ENCODE data around the gene PIGL.

Gene PIGL

GRCh38 chr17:16352667-16353316 lies 135.8 kb downstream of the PIGL start:
- DNase-seq (ENCODE audit: low read depth, low spot score) = no peak

- DNase-seq (ENCODE audit: low read depth, low spot score) = peak; percentile 88
Observed at GRCh38 chr17:16353317-16354174, 136.5 kb downstream of the PIGL start, which contains the start of gene CENPV. CENPV (minus strand) TSS chr17:16353469; CDS start chr17:16353436, 33 bp downstream.

- DNase-seq (ENCODE audit: low read depth, low spot score) = no peak
Observed at GRCh38 chr17:16354585-16354984, 137.6 kb downstream of the PIGL start.

- DNase-seq (ENCODE audit: low read depth, low spot score) = no peak
Observed at GRCh38 chr17:16358394-16358793, 141.4 kb downstream of the PIGL start.

GRCh38 chr17:16361874-16362273 lies 144.9 kb downstream of the PIGL start:
- no peak for DNase-seq (ENCODE audit: low read depth, low spot score)

- DNase-seq (ENCODE audit: low read depth, low spot score) = peak; percentile 86
Observed at GRCh38 chr17:16363749-16364536, 146.9 kb downstream of the PIGL start.

GRCh38 chr17:16364625-16365024 lies 147.6 kb downstream of the PIGL start:
- no peak for DNase-seq (ENCODE audit: low read depth, low spot score)

GRCh38 chr17:16371742-16372141 lies 154.7 kb downstream of the PIGL start:
- no peak for DNase-seq (ENCODE audit: low read depth, low spot score)

- DNase-seq (ENCODE audit: low read depth, low spot score) = peak; percentile 42
Observed at GRCh38 chr17:16374146-16374938, 157.3 kb downstream of the PIGL start.
